ENCODE measurements around the gene CPNE5.

DNA sequence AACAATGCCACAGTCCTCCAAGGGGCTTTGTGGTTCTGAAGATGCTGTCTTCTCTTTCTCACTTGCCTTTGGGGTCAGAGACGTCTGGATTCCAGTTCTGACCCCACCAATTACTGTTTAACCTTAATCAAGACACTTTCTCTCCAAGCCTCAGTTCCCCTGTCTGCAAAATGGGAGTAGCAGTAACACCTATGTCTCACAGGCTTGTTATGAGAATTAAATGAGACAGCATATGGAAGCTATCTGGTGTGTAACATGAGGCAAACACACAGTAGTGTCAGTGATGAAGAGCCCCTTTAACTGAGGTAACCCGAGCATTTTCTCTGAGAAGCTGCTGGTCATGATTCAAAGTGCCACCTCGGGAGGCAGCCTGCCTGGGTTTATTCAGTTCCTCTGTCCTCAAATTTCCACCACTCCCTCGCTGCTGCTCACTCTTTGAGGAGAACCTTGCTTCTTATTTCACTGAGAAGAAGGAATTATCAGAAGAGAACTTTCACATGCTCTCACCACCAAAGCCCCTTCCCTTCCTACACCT, 23.7 kb upstream of the CPNE5 start:
- TF ChIP-seq CTCF (conservative IDR thresholded peaks at IDR 0.05; ENCODE audit: low read depth, low read length) (no peak), EZH2phosphoT487 (IDR thresholded peaks at IDR 0.05; ENCODE audit: borderline replicate concordance, low read length) (no peak), EZH2 (IDR thresholded peaks at IDR 0.05; ENCODE audit: low read length, unreplicated experiment) (no peak)
